ENCODE results near the gene SOBP.

Gene SOBP

GRCh38 chr6:107709341-107709740 is 219.4 kb downstream of the SOBP start:
- Histone ChIP-seq H3K36me3 (ENCODE audit: control insufficient read depth in 1 of 2, insufficient read depth in 2 of 2, low read depth in 1 of 2, low read length in 2 of 2) (no peaks in the 10 kb centered on the region), H2BK15ac (ENCODE audit: low read depth, poor library complexity, severe bottlenecking) (no peak overlapping the region), H3K27ac (ENCODE audit: low read length, poor library complexity, severe bottlenecking) (no peak overlapping the region), H3K18ac (ENCODE audit: low read depth in 1 of 2, low read length in 2 of 2) (no peak overlapping the region), H2BK120ac (ENCODE audit: low read depth, low read length) (no peak overlapping the region), H4K8ac (ENCODE audit: low read length) (no peak overlapping the region), H3K9ac (ENCODE audit: low read length) (no peak overlapping the region), H3K4me3 (ENCODE audit: insufficient read depth in 1 of 2, low read depth in 1 of 2, low read length in 2 of 2) (no peak overlapping the region), H3K23ac (ENCODE audit: low read length in 2 of 2) (no peak overlapping the region), H2BK12ac (ENCODE audit: low read length in 2 of 2) (no peak overlapping the region), H3K79me1 (replicated peaks; ENCODE audit: low read length, poor library complexity, severe bottlenecking) (no peaks in the 10 kb centered on the region), H2BK5ac (ENCODE audit: low read depth, low read length, poor library complexity, severe bottlenecking) (no peak overlapping the region), H2AK5ac (ENCODE audit: low read length, severe bottlenecking) (no peak overlapping the region), H3K14ac (ENCODE audit: low read length in 2 of 2) (no peak overlapping the region), H3K4ac (ENCODE audit: low read depth in 1 of 2, low read length in 2 of 2) (no peak overlapping the region), H3K9me3 (ENCODE audit: control insufficient read depth, low read length) (no peaks in the 10 kb centered on the region), H3K4me1 (ENCODE audit: control insufficient read depth, insufficient read depth, low read depth, low read length) (peaks cover 13% of the 10 kb centered on the region), H4K91ac (ENCODE audit: low read length) (no peak overlapping the region), H3K27me3 (ENCODE audit: control insufficient read depth in 1 of 2, insufficient read depth in 1 of 2, low read length in 2 of 2) (peaks cover 0 to 13% of the 10 kb centered on the region in 2 experiments), H3K4me2 (ENCODE audit: low read length, poor library complexity, severe bottlenecking) (no peak overlapping the region), H2AFZ (ENCODE audit: low read depth, low read length) (no peak overlapping the region)
- WGBS: 94% methylated on average over 5 of the region's 7 CpGs
- no peak for DNase-seq
